Measurements from ENCODE around the gene POM121L2.
"Not testable (repeated sequence)": the region's sequence is repeated elsewhere in the genome, so short reads cannot be mapped to it uniquely, and the experiment has no call there.

The POM121L2 gene

DNA sequence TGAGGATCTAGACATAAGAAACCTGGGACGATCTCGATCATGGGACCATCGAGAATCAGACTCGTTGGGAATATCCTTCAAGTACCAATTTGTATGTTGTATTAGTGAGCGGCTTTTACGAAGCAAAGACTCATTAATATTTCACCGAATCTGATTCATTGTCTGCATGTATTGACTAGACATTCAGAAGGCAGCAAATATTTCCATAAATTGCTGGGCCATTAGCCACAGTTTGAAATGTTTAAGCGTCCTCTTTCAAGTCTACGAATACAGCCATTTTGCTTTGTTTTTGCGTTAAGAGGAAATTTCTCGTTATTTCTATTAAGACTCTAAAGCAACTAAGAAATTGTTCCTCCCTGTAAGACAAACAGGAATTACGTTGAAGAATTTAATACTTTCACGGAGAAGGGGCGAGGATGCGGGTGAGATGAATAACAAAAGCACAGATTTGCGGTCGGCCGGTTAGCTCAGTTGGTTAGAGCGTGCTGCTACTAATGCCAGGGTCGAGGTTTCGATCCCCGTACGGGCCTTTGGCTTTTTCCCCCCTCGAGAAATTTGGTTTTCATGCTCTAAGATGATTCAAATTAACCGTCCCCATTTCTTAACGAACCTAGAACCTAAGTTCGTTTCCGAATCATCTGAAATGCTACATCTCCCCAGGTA is 18.5 kb downstream of the POM121L2 start:
- FAIRE-seq = no peak

- FAIRE-seq = no peak
Measured at GRCh38 chr6:27290850-27291208, 21.2 kb downstream of the POM121L2 start.

DNA sequence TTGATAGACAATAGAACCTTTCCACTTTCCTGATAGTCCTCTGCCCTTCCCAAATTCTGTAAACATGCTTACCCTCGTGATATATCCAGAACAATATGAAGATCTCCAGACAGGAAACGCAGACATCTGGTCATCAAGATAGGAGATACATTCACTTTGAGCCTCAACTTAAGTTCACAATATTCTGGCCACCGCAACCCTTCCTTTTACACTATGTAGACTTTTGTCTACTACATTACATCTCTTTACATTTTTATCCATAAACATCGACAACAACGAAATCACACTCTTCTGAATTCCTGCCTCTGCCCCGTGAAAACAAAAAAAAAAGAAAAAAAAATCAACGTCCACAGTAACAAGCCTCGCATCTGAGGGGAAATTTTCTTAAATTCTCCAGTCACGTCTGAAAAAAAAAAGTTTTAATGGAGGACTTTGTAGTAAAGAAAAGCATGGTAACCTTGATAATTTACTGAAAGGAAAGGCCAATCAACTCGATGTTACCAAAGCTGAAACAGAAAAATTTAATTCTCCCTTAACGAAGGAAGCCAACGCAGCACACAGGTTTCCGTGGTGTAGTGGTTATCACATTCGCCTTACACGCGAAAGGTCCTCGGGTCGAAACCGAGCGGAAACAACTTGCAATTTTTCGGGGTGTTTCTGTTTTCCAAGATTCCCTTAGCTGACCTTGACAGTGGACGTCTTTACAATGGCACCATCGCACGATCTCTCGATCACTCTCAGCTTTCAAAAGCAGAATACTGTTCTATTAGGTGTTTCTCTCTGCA is 21.8 kb downstream of the POM121L2 start:
- no peak for FAIRE-seq

DNA sequence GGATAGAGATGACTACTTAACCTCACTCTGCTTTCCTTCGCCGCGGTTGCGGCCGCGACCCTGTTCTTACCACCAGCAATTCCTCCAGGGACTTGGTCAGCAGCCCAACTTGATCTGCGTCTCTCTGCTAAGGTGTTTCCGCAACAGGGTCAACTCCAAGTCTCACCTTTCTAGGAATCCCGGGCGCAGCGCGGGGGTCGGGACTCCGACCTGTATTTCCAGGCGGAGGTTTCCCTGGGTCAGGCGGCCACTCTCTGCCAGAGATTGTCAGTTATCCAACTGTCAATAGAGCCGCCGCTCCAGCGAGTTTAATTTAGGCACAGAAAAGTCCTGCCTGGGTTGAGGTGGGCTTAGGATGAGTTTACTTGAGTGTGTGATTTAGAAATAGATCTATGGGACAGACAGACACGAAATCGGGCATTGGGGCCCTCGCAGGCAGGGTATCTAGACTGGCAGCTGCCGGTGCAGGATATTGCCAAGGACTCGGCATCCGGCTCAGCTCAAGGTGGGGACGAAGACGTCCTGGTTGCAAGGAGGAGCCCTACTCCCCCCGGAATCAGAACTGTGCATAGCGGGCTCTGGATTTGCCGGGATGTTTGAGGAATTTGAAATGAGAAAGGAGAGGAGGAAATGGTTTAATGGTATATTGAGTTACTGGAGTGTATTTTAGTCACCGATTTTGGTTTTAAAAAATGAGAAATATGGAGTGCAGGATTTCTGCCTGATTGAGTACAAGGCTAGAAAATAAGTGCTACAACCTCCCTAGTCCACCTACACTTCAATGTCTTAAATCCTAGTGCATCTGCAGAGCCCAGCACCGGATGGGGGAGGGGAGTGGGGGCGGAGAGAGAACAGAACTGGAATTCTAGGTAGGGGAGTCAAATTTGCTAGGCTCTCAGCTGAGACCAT is 23.7 kb downstream of the POM121L2 start:
- FAIRE-seq = no peak

DNA sequence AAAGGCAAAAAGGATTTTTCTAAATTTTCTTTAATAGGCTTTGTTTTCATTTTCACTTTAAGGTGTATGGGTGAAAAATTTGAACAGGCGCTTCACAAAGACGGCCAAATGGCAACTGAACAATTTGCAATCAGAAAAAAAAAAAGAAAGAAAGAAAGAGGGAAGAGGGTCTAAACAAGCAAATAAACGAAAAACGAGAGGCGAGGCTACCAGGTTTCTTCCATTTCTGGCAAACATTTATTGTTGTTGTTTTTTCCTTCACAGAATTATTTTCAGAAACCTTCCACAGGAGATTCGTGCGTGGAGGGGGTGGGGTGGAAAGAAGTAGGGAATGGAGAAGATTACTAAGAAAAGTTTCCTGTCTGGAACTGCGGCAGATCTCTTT is 24.3 kb downstream of the POM121L2 start:
- FAIRE-seq = no peak

DNA sequence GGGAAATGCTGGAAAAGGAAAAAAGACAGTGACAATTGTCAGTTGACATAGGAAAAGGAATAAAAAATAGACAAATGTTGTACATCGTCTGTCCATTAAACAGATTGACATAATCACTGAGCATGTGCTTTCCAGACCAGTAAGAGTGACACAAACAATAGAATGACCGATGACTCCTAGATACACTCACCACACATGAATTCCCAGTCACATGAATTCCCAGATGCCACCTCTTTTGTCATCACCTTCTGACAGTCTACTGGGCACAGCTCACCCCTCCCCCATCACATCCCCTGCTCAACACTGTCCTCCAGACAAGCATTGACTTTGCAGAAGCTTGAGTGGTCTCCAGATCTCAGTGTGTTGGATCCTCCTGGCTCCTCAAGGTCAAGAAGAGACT is 25.9 kb downstream of the POM121L2 start:
- FAIRE-seq = no peak

GRCh38 chr6:27283279-27283678 is 28.8 kb downstream of the POM121L2 start:
- no peak for FAIRE-seq

DNA sequence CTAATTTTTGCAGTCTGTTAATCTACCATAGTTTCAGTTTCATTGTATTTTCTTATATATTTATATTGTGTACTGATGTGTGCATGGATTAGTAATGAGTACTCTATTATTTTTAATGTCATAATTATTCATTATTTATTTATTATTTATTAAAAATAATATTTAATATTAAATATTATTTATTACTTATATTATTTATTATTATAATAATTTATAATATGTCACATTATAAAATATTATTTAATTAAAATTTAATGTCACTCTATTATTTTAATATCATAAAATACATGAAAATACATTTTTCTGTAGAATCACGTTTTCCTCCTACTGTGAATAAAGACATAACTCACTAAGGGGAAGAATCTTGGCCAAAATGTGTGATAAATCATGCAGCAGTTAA is 30.5 kb downstream of the POM121L2 start:
- FAIRE-seq = no peak

GRCh38 chr6:27281105-27281539 is 31.0 kb downstream of the POM121L2 start:
- no peak for FAIRE-seq

DNA sequence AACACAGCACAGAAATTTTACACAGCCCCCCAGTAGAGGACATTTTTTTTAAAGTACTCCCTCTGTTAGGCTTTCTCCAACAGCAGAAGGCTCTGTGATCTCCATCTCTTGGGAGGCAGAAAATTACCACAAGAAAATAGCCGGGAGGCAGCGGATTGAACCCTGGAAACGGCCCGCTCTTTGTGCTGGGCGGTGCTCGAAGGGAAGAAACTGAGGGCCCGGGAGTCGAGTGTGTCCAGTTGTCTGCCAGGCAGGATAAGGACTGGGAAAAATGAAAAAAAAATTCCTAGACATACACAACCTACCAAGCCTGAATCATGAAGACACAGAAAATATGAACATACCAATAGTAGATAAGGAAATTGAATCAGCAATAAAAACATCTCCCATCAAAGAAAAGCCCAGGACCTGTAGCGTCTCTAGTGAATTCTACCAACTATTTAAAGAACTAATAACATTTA is 31.5 kb downstream of the POM121L2 start:
- no peak for FAIRE-seq

DNA sequence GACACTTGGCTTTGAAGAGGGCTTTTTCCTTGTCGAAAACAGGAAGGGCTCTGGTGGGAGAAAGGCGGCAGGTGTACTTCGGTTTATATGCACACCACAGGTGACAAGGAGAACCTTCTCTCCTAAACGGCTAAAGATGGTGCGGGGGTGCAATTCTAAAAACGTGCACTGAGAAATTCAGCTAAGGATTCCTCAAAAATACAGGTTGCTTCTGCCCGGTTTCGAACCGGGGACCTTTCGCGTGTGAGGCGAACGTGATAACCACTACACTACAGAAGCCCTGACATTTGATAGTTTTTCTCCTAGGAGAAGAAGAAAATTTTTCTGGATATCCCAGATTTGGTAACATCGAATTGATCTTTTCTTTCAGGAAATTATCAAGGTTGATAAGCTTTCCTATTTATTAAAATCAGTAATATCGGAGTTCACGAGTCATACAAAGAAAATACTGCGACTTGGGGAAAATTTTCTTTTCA is 32.0 kb downstream of the POM121L2 start:
- peak; percentile 13 for FAIRE-seq

- FAIRE-seq = no peak
Measured at GRCh38 chr6:27279513-27280063, 32.5 kb downstream of the POM121L2 start.

GRCh38 chr6:27275025-27275956 is 36.8 kb downstream of the POM121L2 start:
- FAIRE-seq = no peak

DNA sequence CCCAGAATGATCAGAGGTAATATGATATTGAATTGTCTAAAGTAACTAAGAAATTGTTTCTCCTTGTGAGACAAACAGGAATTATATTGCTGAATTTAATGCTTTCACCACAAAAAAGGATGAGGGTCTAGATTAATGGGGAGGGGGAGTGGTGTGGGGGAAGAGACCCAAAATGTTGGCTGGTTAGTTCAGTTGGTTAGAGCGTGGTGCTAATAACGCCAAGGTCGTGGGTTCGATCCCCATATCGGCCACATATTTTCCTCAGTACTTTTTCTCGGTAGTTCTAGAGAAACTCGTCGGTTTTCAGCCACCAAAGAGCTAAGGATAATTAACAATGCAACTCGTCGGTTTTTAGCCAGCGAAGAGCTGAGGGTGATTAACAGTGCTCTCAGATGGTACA is 38.3 kb downstream of the POM121L2 start:
- no peak for FAIRE-seq

- FAIRE-seq = no peak
Measured at GRCh38 chr6:27268803-27269202, 43.3 kb downstream of the POM121L2 start.

GRCh38 chr6:27267857-27268434 is 44.1 kb downstream of the POM121L2 start:
- FAIRE-seq = no peak

DNA sequence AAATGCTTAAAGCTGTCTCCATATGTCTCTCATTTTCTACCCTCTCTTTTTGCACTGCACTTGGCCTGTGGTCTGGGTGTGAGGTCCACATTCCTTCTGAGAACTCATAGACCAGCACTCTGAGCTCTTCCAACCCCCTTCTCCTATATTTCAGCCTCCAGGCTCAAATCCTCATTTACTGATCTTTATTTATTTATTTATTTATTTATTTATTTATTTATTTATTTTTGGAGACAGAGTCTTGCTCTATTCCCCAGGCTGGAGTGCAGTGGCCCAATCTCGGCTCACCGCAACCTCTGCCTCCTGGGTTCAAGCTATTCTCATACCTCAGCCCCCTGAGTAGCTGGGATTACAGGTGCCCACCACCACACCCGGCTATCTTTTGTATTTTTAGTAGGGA is 45.1 kb downstream of the POM121L2 start:
- FAIRE-seq = not testable (repeated sequence)

GRCh38 chr6:27263886-27264285 is 48.2 kb downstream of the POM121L2 start:
- no peak for FAIRE-seq

DNA sequence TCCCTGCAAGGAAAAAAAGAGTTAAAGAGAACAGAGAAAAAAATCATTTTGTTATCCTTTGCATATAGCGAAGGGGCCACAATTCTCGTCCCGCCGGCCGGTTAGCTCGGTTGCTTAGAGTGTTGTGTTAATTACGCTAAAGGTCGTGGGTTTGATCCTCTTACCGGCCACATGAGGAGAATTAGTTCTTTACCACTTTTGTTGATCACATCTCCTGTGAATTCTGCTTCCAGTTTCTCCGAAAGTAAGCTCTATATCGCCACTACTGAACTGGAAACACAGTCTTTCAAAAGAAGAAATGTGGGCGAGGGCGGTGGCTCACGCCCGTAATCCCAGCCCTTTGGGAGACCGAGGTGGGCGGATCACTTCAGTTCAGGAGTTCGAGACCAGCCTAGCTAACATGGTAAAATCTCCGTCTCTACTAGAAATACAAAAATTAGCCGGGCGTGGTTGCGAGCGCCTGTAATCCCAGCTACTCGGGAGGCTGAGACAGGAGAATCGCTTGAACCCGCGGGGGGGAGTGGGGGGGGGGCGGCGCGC is 51.2 kb downstream of the POM121L2 start:
- FAIRE-seq = no peak

DNA sequence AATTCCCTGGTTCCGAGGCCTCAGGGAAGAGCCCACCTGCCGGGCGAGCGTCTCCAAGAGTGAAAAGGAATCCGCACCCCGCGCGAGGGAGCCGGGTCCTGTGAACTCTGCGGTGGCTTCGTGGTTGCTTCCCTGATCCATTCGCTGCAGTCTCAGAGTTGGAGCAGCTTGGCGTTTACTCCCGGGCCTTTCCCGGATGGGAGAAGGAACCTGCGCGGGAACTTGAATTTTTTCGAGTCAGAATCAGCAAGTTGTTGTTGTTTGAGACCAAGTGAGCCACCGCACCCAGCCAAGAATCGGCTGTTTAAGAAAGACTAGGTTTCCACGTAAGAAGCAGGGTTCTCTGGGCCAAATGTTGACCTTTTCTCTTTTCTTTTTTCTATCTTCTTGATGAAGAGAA is 51.7 kb downstream of the POM121L2 start:
- FAIRE-seq = no peak
